Activated naive CD8-positive, alpha-beta T cell treated with anti-CD3 and anti-CD28 coated beads, Interleukin-2, amount 50 U/mL, for 24 hours (primary cell): ENCODE results near the gene FBXL13.

Experiments
- ATAC-seq: fragments of 150-1000 bp; cut with Tn5 transposase; one replicate; pipeline ENCODE4 v1.10.0; 2021
- DNase-seq: peaks from one replicate; pipeline ENCODE4 v3.0.0; 2021
- H3K27ac Mint-ChIP-seq: one replicate; pipeline ENCODE4 v1.8.0; 2021; ENCODE audit warnings: mild to moderate bottlenecking, mixed read lengths
- H3K27me3 Mint-ChIP-seq: one replicate; pipeline ENCODE4 v1.8.0; 2021; ENCODE audit warnings: mixed read lengths
- H3K36me3 Mint-ChIP-seq: one replicate; pipeline ENCODE4 v1.8.0; 2021; ENCODE audit warnings: low read depth, mixed read lengths
- H3K4me1 Mint-ChIP-seq: one replicate; pipeline ENCODE4 v1.8.0; 2021; ENCODE audit warnings: mixed read lengths
- H3K4me3 Mint-ChIP-seq: one replicate; pipeline ENCODE4 v1.8.0; 2021; ENCODE audit warnings: mild to moderate bottlenecking, moderate library complexity, mixed read lengths
- H3K9me3 Mint-ChIP-seq: one replicate; pipeline ENCODE4 v1.8.0; 2021; ENCODE audit warnings: mixed read lengths

FBXL13 gene

DNA sequence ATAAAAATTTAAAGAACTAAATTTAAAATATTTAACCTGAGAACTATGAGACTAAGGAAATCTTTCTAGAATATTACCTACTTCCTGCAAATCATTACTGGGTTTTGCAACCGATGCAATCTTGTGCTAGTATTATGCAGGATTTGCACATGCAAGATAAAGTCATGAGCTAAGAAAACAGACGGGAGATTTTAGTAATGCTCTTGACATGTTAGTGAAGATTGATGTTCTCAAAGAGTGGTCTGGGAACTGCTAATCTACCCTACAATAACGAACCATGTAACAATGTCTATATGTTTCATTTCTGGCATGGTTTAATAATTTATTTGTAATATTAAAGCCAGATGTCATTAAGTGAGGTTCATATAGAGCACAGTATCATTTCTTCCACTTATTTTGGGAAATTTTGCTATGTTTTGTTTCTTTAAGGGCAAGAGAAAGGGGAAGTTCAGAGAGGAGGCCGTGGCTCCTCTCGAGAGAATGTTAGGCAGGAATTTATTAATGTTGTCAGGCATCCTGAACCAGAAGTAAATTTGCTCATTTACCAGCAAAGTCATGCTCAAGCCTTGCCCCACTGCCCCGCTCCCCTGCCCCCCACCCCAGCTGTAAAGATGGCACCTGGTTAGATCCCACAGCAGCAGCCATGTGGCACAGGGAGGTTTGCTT is 139.0 kb downstream of the FBXL13 start:
- no peak overlapping the region for H3K27ac Mint-ChIP-seq
- H3K36me3 Mint-ChIP-seq, result no peaks in the 10 kb centered on the region
- H3K4me1 Mint-ChIP-seq, result no peaks in the 10 kb centered on the region
- ATAC-seq, result no peak
- DNase-seq, result no peak
- no peaks in the 10 kb centered on the region for H3K27me3 Mint-ChIP-seq
- H3K4me3 Mint-ChIP-seq, result no peak overlapping the region
- H3K9me3 Mint-ChIP-seq, result no peaks in the 10 kb centered on the region

DNA sequence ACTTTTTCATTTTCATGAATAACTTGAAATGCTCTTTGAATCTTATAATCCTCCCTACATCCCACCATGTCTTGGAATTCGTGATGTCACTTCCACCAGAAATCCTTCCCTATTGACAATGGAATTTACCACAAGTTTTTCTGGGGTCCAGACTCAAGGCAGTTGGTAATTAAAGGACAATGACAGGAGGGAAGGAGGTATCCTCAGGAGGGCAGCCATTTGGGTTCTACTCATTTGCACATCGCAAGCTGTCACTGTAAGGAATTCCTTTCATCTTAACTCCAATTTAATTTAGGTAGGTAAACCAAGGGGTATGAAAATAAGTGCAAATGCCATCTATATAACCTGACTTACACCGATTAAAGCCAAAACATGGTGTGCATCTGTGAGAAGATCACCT is 139.9 kb downstream of the FBXL13 start:
- no peak for ATAC-seq
- Mint-ChIP-seq H3K27ac (no peak overlapping the region), H3K4me3 (no peak overlapping the region), H3K27me3 (no peaks in the 10 kb centered on the region), H3K9me3 (no peaks in the 10 kb centered on the region), H3K36me3 (no peaks in the 10 kb centered on the region), H3K4me1 (no peaks in the 10 kb centered on the region)
- no peak for DNase-seq

DNA sequence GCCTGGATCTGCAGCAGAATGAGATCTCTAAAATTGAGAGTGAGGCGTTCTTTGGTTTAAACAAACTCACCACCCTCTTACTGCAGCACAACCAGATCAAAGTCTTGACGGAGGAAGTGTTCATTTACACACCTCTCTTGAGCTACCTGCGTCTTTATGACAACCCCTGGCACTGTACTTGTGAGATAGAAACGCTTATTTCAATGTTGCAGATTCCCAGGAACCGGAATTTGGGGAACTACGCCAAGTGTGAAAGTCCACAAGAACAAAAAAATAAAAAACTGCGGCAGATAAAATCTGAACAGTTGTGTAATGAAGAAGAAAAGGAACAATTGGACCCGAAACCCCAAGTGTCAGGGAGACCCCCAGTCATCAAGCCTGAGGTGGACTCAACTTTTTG is 140.4 kb downstream of the FBXL13 start:
- no peaks in the 10 kb centered on the region for H3K36me3 Mint-ChIP-seq
- H3K27ac Mint-ChIP-seq, result no peak overlapping the region
- H3K9me3 Mint-ChIP-seq, result no peaks in the 10 kb centered on the region
- ATAC-seq (no peak), DNase-seq (no peak)
- H3K4me1 Mint-ChIP-seq, result no peaks in the 10 kb centered on the region
- H3K27me3 Mint-ChIP-seq, result no peaks in the 10 kb centered on the region
- H3K4me3 Mint-ChIP-seq, result no peak overlapping the region

DNA sequence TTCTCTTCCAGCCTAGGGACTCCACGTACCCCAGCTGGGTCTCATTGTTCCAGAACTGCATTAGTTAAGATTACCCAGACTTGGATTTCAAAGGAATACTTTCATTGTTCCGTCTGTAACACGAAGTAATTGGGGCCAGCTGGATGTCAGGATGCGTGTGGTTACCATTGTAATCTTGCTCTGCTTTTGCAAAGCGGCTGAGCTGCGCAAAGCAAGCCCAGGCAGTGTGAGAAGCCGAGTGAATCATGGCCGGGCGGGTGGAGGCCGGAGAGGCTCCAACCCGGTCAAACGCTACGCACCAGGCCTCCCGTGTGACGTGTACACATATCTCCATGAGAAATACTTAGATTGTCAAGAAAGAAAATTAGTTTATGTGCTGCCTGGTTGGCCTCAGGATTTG is 140.8 kb downstream of the FBXL13 start:
- DNase-seq (no peak), ATAC-seq (no peak)
- H3K27me3 Mint-ChIP-seq, result no peaks in the 10 kb centered on the region
- no peaks in the 10 kb centered on the region for H3K36me3 Mint-ChIP-seq
- H3K9me3 Mint-ChIP-seq, result no peaks in the 10 kb centered on the region
- H3K27ac Mint-ChIP-seq, result no peak overlapping the region
- H3K4me3 Mint-ChIP-seq, result no peak overlapping the region
- H3K4me1 Mint-ChIP-seq, result no peaks in the 10 kb centered on the region

DNA sequence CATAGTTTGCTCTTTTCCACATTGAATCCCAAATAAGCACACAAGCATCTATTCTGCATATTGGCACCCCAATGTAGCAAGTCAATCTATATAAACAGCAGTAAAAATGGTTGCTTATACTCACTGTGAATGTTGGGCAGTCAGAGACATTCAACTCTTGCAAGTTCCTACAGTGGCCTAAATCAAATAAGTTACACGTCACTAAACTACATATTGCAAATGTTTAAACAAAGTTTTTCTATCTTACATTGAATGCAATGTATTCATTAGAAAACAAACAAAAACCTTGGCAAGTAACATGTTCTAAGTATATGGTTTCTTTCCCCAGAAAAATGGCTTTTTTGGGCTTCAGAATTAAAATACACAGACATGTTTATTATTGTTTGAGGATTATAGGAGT is 142.8 kb downstream of the FBXL13 start:
- Mint-ChIP-seq H3K36me3 (no peaks in the 10 kb centered on the region), H3K27me3 (no peaks in the 10 kb centered on the region), H3K27ac (no peak overlapping the region), H3K4me3 (no peak overlapping the region), H3K4me1 (no peaks in the 10 kb centered on the region), H3K9me3 (no peaks in the 10 kb centered on the region)
- DNase-seq, result no peak
- ATAC-seq, result no peak

DNA sequence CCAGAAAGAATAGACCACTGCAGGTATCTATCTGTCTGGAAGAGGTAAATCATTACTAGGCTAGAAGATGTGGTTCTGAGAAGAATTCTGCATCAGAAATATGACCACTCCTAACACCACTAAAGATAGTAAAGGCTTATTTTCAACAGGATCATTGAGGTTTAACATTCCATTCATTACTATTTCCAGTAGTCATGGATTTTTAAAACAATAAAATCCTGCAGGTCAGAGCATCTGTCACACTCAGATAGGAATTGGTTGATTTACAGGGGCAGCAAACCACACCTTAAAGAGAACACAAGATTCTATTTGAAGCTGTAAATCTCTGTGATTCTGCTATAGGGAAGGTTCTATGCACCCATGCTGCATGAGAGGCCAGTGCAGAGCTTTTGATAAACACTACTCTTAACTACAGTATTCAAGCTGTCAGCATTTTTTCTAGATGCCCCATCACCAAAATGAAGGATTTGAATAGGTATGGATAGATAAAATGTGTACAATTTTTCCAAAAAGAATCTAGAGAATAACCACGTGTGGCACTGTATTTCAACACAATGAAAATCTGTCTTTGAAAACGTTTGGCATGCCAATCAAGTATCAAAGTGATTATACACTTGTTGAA is 147.2 kb downstream of the FBXL13 start:
- Mint-ChIP-seq H3K27me3 (no peaks in the 10 kb centered on the region), H3K27ac (no peak overlapping the region), H3K4me3 (no peak overlapping the region), H3K36me3 (no peaks in the 10 kb centered on the region), H3K4me1 (no peaks in the 10 kb centered on the region), H3K9me3 (no peaks in the 10 kb centered on the region)
- DNase-seq, result no peak
- no peak for ATAC-seq

DNA sequence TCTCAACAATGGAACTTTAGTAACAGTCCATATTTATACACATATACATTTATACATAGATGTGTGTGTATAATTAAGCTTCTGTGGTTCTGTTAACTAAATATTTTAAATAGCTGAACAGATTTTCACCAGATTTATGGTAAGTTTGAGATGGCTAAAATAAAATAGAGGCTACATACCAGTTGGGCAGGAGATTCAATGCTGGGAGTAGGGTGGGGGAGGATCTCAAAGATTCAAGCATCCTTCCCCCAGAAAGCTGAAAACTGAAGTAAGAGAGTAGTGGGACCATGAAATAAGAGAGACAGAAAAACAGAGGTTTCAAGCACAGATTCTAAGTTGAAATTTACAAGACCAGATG is 147.8 kb downstream of the FBXL13 start:
- DNase-seq, result no peak
- Mint-ChIP-seq H3K4me3 (no peak overlapping the region), H3K27ac (no peak overlapping the region), H3K9me3 (no peaks in the 10 kb centered on the region), H3K27me3 (no peaks in the 10 kb centered on the region), H3K36me3 (no peaks in the 10 kb centered on the region), H3K4me1 (no peaks in the 10 kb centered on the region)
- no peak for ATAC-seq

DNA sequence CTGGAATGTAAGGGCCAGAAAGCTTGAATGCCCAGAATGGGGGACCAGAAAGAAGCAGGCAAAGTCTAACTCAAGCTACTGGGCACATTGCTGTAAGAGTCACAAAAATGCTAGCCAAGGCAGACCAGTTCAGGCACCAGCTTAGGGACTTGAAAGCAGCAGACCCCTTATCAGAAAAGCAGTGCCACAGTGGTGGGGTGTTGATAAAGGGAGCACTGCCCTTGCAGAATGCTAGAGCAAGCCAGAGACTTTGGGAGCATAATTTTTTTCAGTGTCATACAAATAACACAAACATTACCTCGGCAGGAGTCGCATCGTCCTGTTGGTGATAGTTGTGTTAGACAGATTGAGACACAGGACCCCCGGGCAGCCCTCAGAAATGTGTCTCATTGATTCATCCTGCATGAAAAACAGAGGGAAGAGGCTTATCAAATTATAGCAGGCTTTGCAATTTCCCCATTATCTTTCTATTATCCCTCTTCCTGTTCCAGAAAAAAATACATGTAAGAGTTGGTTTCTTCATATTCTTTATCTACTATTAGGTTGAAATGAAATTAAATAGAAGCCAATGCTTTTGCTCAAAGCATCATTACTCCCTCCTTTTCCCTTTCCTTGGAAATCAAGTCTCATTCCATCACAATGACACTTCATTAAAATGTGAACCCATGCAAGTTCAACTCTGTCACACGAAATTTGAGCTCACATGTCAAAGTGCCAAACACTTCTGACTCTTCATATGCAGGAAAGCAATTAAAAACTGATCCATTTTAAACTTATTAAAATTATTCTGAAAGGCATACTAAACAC is 148.4 kb downstream of the FBXL13 start:
- Mint-ChIP-seq H3K4me1 (no peaks in the 10 kb centered on the region), H3K27ac (no peak overlapping the region), H3K9me3 (no peaks in the 10 kb centered on the region), H3K4me3 (no peak overlapping the region), H3K27me3 (no peaks in the 10 kb centered on the region), H3K36me3 (no peaks in the 10 kb centered on the region)
- no peak for DNase-seq
- ATAC-seq, result no peak

DNA sequence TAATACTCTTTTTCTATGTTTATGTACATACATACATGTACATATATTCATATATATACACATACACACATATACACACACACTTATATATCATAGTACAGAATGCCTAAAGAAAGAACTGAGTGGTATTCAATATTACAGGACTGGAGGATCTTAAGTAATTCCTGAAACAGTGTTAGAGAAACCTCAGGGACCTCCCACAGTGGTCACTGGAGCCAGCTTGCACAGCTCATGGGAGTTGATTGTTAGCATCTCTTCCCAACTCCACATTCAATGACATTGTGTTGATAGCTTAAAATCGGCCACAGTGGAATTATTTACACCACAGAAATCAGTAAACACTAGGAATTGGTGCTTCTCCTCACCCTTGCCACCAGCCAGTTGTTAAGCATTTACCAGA is 155.8 kb downstream of the FBXL13 start:
- H3K4me1 Mint-ChIP-seq, result no peaks in the 10 kb centered on the region
- no peak overlapping the region for H3K4me3 Mint-ChIP-seq
- H3K36me3 Mint-ChIP-seq, result no peaks in the 10 kb centered on the region
- H3K27me3 Mint-ChIP-seq, result no peaks in the 10 kb centered on the region
- H3K27ac Mint-ChIP-seq, result no peak overlapping the region
- DNase-seq (no peak), ATAC-seq (no peak)
- no peaks in the 10 kb centered on the region for H3K9me3 Mint-ChIP-seq

DNA sequence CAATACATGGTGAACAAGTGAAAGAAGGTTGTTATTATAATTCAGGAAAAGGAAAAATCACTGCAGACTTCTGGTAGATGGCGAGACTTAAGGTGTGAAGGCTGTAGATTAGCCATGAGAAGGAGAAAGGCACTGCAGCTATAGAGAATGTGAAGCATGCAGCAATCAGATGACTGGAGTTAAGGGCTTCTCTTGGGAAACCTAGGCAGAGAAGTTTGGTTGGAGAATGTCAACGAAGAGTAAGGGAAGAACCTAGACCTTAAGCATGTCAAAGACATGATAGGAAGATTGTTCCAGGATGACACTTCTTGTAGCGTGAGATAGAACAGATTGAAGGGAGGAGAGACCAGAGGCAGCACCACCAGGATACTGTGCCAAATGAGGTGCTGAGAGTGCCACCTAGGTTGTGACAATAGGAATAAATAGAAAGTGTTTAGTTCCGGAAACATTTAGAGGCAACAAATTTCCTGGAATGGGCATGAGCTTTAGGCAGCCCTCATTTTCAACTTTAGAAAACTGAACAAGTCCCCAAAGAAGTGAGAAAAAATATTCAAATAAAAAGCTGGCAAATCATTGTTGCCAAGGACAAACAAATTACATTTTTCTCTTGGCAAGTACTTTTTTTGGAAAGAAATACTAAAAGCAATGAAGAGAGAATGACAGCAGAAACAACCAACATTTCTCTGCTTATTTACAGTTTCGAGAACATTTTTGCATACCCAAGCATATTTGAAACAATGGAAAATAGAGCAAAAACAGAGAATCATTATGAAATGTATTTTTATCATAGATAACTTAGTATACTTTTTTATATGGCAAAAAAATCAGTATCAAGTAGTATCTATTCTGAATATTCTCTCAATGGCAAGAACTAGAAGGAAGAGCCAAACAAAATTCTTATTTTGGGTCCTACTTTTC is 156.9 kb downstream of the FBXL13 start:
- Mint-ChIP-seq H3K9me3 (no peaks in the 10 kb centered on the region), H3K4me3 (no peak overlapping the region), H3K4me1 (no peaks in the 10 kb centered on the region), H3K27me3 (no peaks in the 10 kb centered on the region), H3K27ac (no peak overlapping the region), H3K36me3 (no peaks in the 10 kb centered on the region)
- DNase-seq, result no peak
- no peak for ATAC-seq

DNA sequence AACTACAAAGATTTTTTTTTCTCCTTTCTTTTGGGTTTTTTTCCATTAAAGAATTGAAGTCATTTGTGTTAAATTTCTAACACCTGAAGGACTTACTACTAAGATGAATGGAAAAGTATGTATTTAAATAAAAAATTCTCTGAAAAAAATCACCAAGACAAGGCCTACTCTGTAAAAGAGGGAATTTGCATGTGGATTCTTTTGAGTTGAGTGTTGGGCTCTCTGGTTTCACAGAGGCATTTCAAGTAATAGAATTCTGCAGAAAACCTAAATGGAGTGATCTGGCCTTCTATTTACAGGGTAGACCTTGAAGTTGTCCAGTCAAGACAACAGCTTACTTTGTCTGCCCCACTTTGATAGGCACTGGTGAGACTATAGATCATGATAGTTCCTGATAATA is 157.7 kb downstream of the FBXL13 start:
- DNase-seq, result no peak
- ATAC-seq, result no peak
- H3K36me3 Mint-ChIP-seq, result no peaks in the 10 kb centered on the region
- H3K4me1 Mint-ChIP-seq, result no peaks in the 10 kb centered on the region
- H3K27me3 Mint-ChIP-seq, result no peaks in the 10 kb centered on the region
- no peak overlapping the region for H3K4me3 Mint-ChIP-seq
- no peaks in the 10 kb centered on the region for H3K9me3 Mint-ChIP-seq
- no peak overlapping the region for H3K27ac Mint-ChIP-seq

DNA sequence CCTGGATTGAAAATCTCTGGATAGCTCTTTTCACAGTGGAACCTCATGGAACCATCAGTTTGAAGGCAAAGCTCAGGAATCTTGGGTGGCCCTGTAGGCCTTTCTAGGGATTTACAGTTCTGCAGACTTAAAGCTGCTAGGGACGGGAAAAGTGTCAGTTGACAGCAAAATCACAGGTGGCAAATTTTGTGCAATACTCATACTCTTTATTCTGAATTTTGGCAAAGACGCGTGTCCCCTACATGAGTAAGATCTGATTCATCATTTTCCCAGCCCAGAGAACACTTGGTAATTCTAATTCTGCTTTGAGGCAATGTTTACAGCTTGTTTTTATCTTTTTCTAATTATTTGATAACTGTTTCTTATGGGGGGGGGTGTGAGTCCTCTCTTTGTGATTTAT is 158.2 kb downstream of the FBXL13 start:
- DNase-seq (no peak), ATAC-seq (no peak)
- Mint-ChIP-seq H3K36me3 (no peaks in the 10 kb centered on the region), H3K4me3 (no peak overlapping the region), H3K4me1 (no peaks in the 10 kb centered on the region), H3K27me3 (no peaks in the 10 kb centered on the region), H3K27ac (no peak overlapping the region), H3K9me3 (no peaks in the 10 kb centered on the region)

DNA sequence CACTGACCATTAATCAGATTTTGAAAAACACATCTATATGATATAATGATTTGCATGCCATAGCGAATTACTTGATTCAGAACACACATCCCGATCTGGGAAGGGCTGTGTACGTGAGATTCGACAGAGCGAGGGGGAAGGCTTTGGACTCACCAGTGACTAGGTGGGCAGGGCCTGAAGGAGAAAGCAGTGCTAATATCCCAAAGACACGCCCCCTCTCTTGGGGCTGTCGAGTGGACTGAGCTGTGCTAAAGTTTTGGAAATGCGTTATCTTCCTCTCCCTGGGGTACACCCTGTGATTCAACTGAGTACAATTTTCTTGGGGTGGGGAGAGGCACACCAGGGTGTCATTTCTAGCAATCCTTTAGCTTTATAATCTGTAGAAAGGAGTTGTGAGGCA is 160.0 kb downstream of the FBXL13 start:
- Mint-ChIP-seq H3K4me3 (no peak overlapping the region), H3K36me3 (no peaks in the 10 kb centered on the region), H3K9me3 (no peaks in the 10 kb centered on the region), H3K27ac (no peak overlapping the region), H3K27me3 (no peaks in the 10 kb centered on the region), H3K4me1 (no peaks in the 10 kb centered on the region)
- DNase-seq (no peak), ATAC-seq (no peak)

DNA sequence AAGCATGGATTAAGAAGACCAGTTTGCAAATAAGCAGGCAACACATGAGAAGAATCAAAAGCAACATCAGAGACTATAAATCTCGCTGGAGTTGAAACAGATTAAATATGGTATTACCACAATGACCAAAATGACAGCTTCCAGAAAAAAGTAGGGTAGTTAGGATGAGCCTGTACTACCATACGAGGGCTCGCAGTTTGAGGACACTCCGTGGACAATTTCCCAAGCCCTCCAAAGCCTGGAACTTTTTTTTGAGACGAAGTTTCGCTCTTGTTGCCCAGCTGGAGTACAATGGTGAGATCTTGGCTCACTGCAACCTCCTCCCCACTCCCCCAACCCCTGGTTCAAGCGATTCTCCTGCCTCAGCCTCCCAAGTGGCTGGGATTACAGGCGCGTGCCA is 160.8 kb downstream of the FBXL13 start:
- H3K4me1 Mint-ChIP-seq, result no peaks in the 10 kb centered on the region
- no peaks in the 10 kb centered on the region for H3K9me3 Mint-ChIP-seq
- no peak overlapping the region for H3K27ac Mint-ChIP-seq
- ATAC-seq (no peak), DNase-seq (no peak)
- H3K27me3 Mint-ChIP-seq, result no peaks in the 10 kb centered on the region
- no peak overlapping the region for H3K4me3 Mint-ChIP-seq
- no peaks in the 10 kb centered on the region for H3K36me3 Mint-ChIP-seq
